NCI-H1436 treated with DMSO at 0.1 percent for 48 hours (cell line): ENCODE data around the gene PDC.
"Not testable (repeated sequence)": the region's sequence is repeated elsewhere in the genome, so short reads cannot be mapped to it uniquely, and the experiment has no call there.

Experiments used
- DNase-seq: peaks from one replicate; lab custom pipeline; 2025; lab: John Stamatoyannopoulos, UW

Gene PDC

GRCh38 chr1:186465946-186466345 is 5.0 kb upstream of the PDC start:
- DNase-seq: no peak

GRCh38 chr1:186465491-186465890 is 4.6 kb upstream of the PDC start:
- not testable (repeated sequence) for DNase-seq

GRCh38 chr1:186463926-186464325 is 3.0 kb upstream of the PDC start:
- no peak for DNase-seq

GRCh38 chr1:186463511-186463910 is 2.6 kb upstream of the PDC start:
- DNase-seq: no peak

GRCh38 chr1:186459161-186459560 is 1.8 kb downstream of the PDC start:
- not testable (repeated sequence) for DNase-seq

- no peak for DNase-seq
These were observed 4.1 kb downstream of the PDC start for GRCh38 chr1:186456729-186457255.

- DNase-seq: no peak
These were observed 5.9 kb downstream of the PDC start for GRCh38 chr1:186454981-186455380.

GRCh38 chr1:186446152-186446551 is 14.8 kb downstream of the PDC start:
- no peak for DNase-seq

GRCh38 chr1:186443638-186444037 is 17.3 kb downstream of the PDC start:
- no peak for DNase-seq

- no peak for DNase-seq
These were observed 18.1 kb downstream of the PDC start for GRCh38 chr1:186442651-186443375.

GRCh38 chr1:186440584-186440983 is 20.3 kb downstream of the PDC start:
- DNase-seq: no peak

- DNase-seq: no peak
These were observed 22.3 kb downstream of the PDC start for GRCh38 chr1:186438567-186438966.

- DNase-seq: no peak
These were observed 25.6 kb downstream of the PDC start for GRCh38 chr1:186435336-186435735.

GRCh38 chr1:186429017-186429416 is 31.9 kb downstream of the PDC start:
- no peak for DNase-seq

GRCh38 chr1:186426118-186426517 is 34.8 kb downstream of the PDC start:
- DNase-seq: no peak

GRCh38 chr1:186424539-186424938 is 36.4 kb downstream of the PDC start:
- no peak for DNase-seq

GRCh38 chr1:186421446-186421845 is 39.5 kb downstream of the PDC start:
- DNase-seq: no peak

GRCh38 chr1:186420923-186421322 is 40.0 kb downstream of the PDC start:
- DNase-seq: no peak

- DNase-seq: no peak
These were observed 40.6 kb downstream of the PDC start for GRCh38 chr1:186420311-186420710.

GRCh38 chr1:186418503-186418902 is 42.4 kb downstream of the PDC start:
- no peak for DNase-seq

GRCh38 chr1:186413319-186413718 is 47.6 kb downstream of the PDC start:
- no peak for DNase-seq

GRCh38 chr1:186409091-186409490 is 51.8 kb downstream of the PDC start:
- DNase-seq: no peak

GRCh38 chr1:186404454-186405051 is 56.4 kb downstream of the PDC start:
- DNase-seq: no peak

- no peak for DNase-seq
These were observed 57.3 kb downstream of the PDC start for GRCh38 chr1:186403632-186404031.
